ENCODE measurements around the gene DENND6A.

- TF ChIP-seq, protein P1, sequence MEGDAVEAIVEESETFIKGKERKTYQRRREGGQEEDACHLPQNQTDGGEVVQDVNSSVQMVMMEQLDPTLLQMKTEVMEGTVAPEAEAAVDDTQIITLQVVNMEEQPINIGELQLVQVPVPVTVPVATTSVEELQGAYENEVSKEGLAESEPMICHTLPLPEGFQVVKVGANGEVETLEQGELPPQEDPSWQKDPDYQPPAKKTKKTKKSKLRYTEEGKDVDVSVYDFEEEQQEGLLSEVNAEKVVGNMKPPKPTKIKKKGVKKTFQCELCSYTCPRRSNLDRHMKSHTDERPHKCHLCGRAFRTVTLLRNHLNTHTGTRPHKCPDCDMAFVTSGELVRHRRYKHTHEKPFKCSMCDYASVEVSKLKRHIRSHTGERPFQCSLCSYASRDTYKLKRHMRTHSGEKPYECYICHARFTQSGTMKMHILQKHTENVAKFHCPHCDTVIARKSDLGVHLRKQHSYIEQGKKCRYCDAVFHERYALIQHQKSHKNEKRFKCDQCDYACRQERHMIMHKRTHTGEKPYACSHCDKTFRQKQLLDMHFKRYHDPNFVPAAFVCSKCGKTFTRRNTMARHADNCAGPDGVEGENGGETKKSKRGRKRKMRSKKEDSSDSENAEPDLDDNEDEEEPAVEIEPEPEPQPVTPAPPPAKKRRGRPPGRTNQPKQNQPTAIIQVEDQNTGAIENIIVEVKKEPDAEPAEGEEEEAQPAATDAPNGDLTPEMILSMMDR (tag by site-specific recombination; IDR thresholded peaks at IDR 0.05), result no peak
- TF ChIP-seq, protein P2, sequence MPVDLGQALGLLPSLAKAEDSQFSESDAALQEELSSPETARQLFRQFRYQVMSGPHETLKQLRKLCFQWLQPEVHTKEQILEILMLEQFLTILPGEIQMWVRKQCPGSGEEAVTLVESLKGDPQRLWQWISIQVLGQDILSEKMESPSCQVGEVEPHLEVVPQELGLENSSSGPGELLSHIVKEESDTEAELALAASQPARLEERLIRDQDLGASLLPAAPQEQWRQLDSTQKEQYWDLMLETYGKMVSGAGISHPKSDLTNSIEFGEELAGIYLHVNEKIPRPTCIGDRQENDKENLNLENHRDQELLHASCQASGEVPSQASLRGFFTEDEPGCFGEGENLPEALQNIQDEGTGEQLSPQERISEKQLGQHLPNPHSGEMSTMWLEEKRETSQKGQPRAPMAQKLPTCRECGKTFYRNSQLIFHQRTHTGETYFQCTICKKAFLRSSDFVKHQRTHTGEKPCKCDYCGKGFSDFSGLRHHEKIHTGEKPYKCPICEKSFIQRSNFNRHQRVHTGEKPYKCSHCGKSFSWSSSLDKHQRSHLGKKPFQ (tag by site-specific recombination; IDR thresholded peaks at IDR 0.05), result no peak
- TF ChIP-seq REPIN1 (tag by site-specific recombination; IDR thresholded peaks at IDR 0.05; ENCODE audit: low read depth) (no peak), TCF7L2 (IDR thresholded peaks at IDR 0.05; ENCODE audit: borderline replicate concordance, low read depth, low read length) (no peak), ZNF121 (tag by site-specific recombination; IDR thresholded peaks at IDR 0.05) (no peak), ZNF19 (tag by site-specific recombination; IDR thresholded peaks at IDR 0.05; ENCODE audit: low read depth) (no peak)
- TF ChIP-seq, protein P3, sequence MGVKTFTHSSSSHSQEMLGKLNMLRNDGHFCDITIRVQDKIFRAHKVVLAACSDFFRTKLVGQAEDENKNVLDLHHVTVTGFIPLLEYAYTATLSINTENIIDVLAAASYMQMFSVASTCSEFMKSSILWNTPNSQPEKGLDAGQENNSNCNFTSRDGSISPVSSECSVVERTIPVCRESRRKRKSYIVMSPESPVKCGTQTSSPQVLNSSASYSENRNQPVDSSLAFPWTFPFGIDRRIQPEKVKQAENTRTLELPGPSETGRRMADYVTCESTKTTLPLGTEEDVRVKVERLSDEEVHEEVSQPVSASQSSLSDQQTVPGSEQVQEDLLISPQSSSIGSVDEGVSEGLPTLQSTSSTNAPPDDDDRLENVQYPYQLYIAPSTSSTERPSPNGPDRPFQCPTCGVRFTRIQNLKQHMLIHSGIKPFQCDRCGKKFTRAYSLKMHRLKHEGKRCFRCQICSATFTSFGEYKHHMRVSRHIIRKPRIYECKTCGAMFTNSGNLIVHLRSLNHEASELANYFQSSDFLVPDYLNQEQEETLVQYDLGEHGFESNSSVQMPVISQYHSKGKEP (tag by site-specific recombination; IDR thresholded peaks at IDR 0.05), result no peak
Observed at GRCh38 chr3:57654267-57654666, 38.6 kb downstream of the DENND6A start.
